IMR-90 (cell line): Measurements from ENCODE around the gene CLK2. TPM values are rescaled to one million over a fixed set of nuclear protein-coding genes. Genes with fewer than 3 reads are reported as not detected.

Experiments used
- ATAC-seq: fragments of 200-7000 bp; cut with Tn5 transposase; 2 replicates; pipeline ENCODE4 v1.9.1; 2020; ENCODE audit warnings: low read depth, mild to moderate bottlenecking, moderate library complexity
- BruUV-seq: library from RNA; stranded (reverse); fragments of 400-500 nt; replicated peaks from 2 replicates; lab custom pipeline; 2021; lab: Mats Ljungman, UMichigan
- CTCF ChIA-PET: fragments of 300-600 bp; formaldehyde crosslinking; extraction: SDS; loops from one replicate; lab custom pipeline; 2021; ENCODE audit warnings: antibody characterized with exemption; lab: Yijun Ruan, JAX
- POLR2A ChIA-PET: fragments of 300-600 bp; sonication (Branson Sonifier 250); formaldehyde crosslinking; loops from one replicate; lab custom pipeline; 2022; ENCODE audit warnings: antibody characterized with exemption; ENCODE audit not compliant: unreplicated experiment; lab: Charles Lee
- DNase-seq: peaks from one replicate; pipeline ENCODE4 v3.0.0; 2013
- H2AFZ ChIP-seq: replicated peaks from 2 replicates; pipeline ENCODE3; 2013; ENCODE audit warnings: low read length, mild to moderate bottlenecking; ENCODE audit not compliant: poor library complexity
- H2AK5ac ChIP-seq: 2 replicates; pipeline ENCODE4 v1.6.1; 2013; ENCODE audit warnings: low read depth, low read length, inconsistent platforms
- H2AK9ac ChIP-seq: replicated peaks from 2 replicates; pipeline ENCODE3; 2013; ENCODE audit warnings: mild to moderate bottlenecking, low read depth, low read length, moderate library complexity; ENCODE audit not compliant: poor library complexity
- H2BK120ac ChIP-seq: 2 replicates; pipeline ENCODE4 v1.6.1; 2013; ENCODE audit warnings: low read depth, low read length, inconsistent platforms
- H2BK15ac ChIP-seq: 3 replicates; pipeline ENCODE4 v1.6.1; 2013; ENCODE audit warnings: low read depth, low read length, inconsistent platforms
- H2BK20ac ChIP-seq: 2 replicates; pipeline ENCODE4 v1.6.1; 2013; ENCODE audit warnings: low read depth, mild to moderate bottlenecking, inconsistent platforms, low read length, moderate library complexity
- H2BK5ac ChIP-seq: 2 replicates; pipeline ENCODE4 v1.6.1; 2013; ENCODE audit warnings: mild to moderate bottlenecking, low read depth, low read length, inconsistent platforms; ENCODE audit not compliant: poor library complexity, severe bottlenecking
- H3K14ac ChIP-seq: replicated peaks from 2 replicates; pipeline ENCODE4 v1.6.1; 2013; ENCODE audit warnings: low read depth, low read length, inconsistent platforms
- H3K18ac ChIP-seq: 2 replicates; pipeline ENCODE4 v1.6.1; 2013; ENCODE audit warnings: low read depth, low read length, control low read depth
- H3K23ac ChIP-seq: 2 replicates; pipeline ENCODE4 v1.6.1; 2013; ENCODE audit warnings: low read depth, low read length, inconsistent platforms
- H3K27ac ChIP-seq: 2 replicates; pipeline ENCODE4 v1.5.1; 2013; ENCODE audit warnings: mild to moderate bottlenecking, control low read depth, low read length; ENCODE audit not compliant: insufficient read depth
- H3K27me3 ChIP-seq: 2 replicates; pipeline ENCODE4 v1.6.1; 2013; ENCODE audit warnings: low read length; ENCODE audit not compliant: control insufficient read depth, insufficient read depth
- H3K36me3 ChIP-seq: 2 replicates; pipeline ENCODE4 v1.6.1; 2013; ENCODE audit warnings: low read length, mixed read lengths; ENCODE audit not compliant: control insufficient read depth, insufficient read depth
- H3K4ac ChIP-seq: 2 replicates; pipeline ENCODE4 v1.6.1; 2013; ENCODE audit warnings: low read depth, low read length, inconsistent platforms
- H3K4me1 ChIP-seq: 2 replicates; pipeline ENCODE4 v1.6.1; 2013; ENCODE audit warnings: low read length, mixed read lengths; ENCODE audit not compliant: control insufficient read depth, insufficient read depth
- H3K4me2 ChIP-seq: 2 replicates; pipeline ENCODE4 v1.6.1; 2013; ENCODE audit warnings: low read depth, mild to moderate bottlenecking, control low read depth, low read length, moderate library complexity
- H3K4me3 ChIP-seq: 2 replicates; pipeline ENCODE4 v1.5.1; 2013; ENCODE audit warnings: low read depth, mild to moderate bottlenecking, control low read depth, low read length, moderate library complexity; ENCODE audit not compliant: insufficient read depth
- H3K56ac ChIP-seq: 2 replicates; pipeline ENCODE4 v1.6.1; 2013; ENCODE audit warnings: low read length, inconsistent platforms; ENCODE audit not compliant: insufficient read depth; ENCODE audit errors: extremely low read depth
- H3K79me1 ChIP-seq, 2 experiments: 2 replicates each; pipeline ENCODE4 v1.6.1; 2013; ENCODE audit warnings: low read length in 2 of 2, inconsistent platforms in 1 of 2, low read depth in 1 of 2
- H3K9ac ChIP-seq: 2 replicates; pipeline ENCODE4 v1.6.1; 2013; ENCODE audit warnings: low read depth, low read length, control low read depth
- H3K9me1 ChIP-seq: 2 replicates; pipeline ENCODE4 v1.6.1; 2013; ENCODE audit warnings: low read length, inconsistent platforms; ENCODE audit not compliant: insufficient read depth
- H3K9me3 ChIP-seq: 2 replicates; pipeline ENCODE4 v1.6.1; 2013; ENCODE audit warnings: low read length; ENCODE audit not compliant: control insufficient read depth, insufficient read depth
- H4K20me1 ChIP-seq: 2 replicates; pipeline ENCODE4 v1.6.1; 2013; ENCODE audit warnings: low read length, inconsistent platforms; ENCODE audit not compliant: insufficient read depth
- H4K5ac ChIP-seq: 2 replicates; pipeline ENCODE4 v1.6.1; 2013; ENCODE audit warnings: mild to moderate bottlenecking, low read depth, low read length, control low read depth
- H4K8ac ChIP-seq, 2 experiments: 2 replicates each; pipeline ENCODE4 v1.6.1; 2013; ENCODE audit warnings: low read depth in 2 of 2, low read length in 2 of 2, control low read depth in 1 of 2, inconsistent platforms in 1 of 2
- H4K91ac ChIP-seq: 2 replicates; pipeline ENCODE4 v1.6.1; 2013; ENCODE audit warnings: low read depth, low read length, inconsistent platforms; ENCODE audit not compliant: insufficient read depth
- BHLHE40 ChIP-seq: fragments of 150-350 bp; IDR thresholded peaks from 2 replicates; pipeline ENCODE4 v1.6.1; 2016; ENCODE audit warnings: mild to moderate bottlenecking, low read depth, low read length
- FOS ChIP-seq: fragments of 150-350 bp; IDR thresholded peaks from 2 replicates; pipeline ENCODE4 v1.6.1; 2016; ENCODE audit warnings: low read depth, low read length
- NFE2L2 ChIP-seq: fragments of 150-350 bp; IDR thresholded peaks from 2 replicates; pipeline ENCODE4 v1.6.1; 2016; ENCODE audit warnings: low read depth, mild to moderate bottlenecking, low read length
- WGBS, 2 experiments: methylation state at CpG; one replicate each; pipeline versions ENCODE4 v1.1.5 to v1.1.7; 2013; ENCODE audit warnings: missing lambda C conversion rate in 2 of 2; ENCODE audit not compliant: insufficient read length in 1 of 2; ENCODE audit errors: extremely low coverage in 2 of 2; 5-methylcytosine and 5-hydroxymethylcytosine counted together
- dilution Hi-C: fragments of 300-500 bp; cut with HindIII; formaldehyde crosslinking; loops from one replicate; pipeline ENCODE4 v1.14.3; 2018; ENCODE audit warnings: low sequenced_read_pairs; ENCODE audit not compliant: unreplicated experiment
- in situ Hi-C: fragments of 300-500 bp; cut with MboI; formaldehyde crosslinking; loops from 3 replicates; pipeline ENCODE4 v1.14.3; 2019; ENCODE audit warnings: low sequenced_read_pairs, inconsistent platforms, mixed read lengths
- intact Hi-C: fragments of 100-400 bp; cut with micrococcal nuclease; formaldehyde crosslinking; loops from 2 replicates; pipeline ENCODE4 v1.10.0; 2022
- polyA plus RNA-seq, 3 experiments: library from polyadenylated mRNA; depleted of rRNA; stranded (reverse); fragments of >200 nt; gene quantifications; 2 replicates each; pipeline ENCODE4 v1.2.3, GENCODE V29; 2012; ENCODE audit warnings: low replicate concordance in 1 of 3
- total RNA-seq: library from RNA; depleted of rRNA; stranded (reverse); fragments of >200 nt; gene quantifications from 2 replicates; pipeline ENCODE4 v1.2.3, GENCODE V29; 2012
- TF ChIP-seq, protein P1 (sequence below): fragments of 150-350 bp; IDR thresholded peaks from 2 replicates; pipeline ENCODE4 v1.6.1; 2017; ENCODE audit warnings: mild to moderate bottlenecking, antibody characterized with exemption, low read length, low read depth
- TF ChIP-seq, protein P2 (sequence below): fragments of 150-350 bp; IDR thresholded peaks from 2 replicates; pipeline ENCODE4 v1.6.1; 2016; ENCODE audit warnings: low read depth, mild to moderate bottlenecking, low read length, moderate library complexity, borderline replicate concordance

Gene CLK2
- total and polyA plus RNA-seq, 2 of the 4 experiments (the other 2 are of a cell fraction) = 19.7 to 61.2 TPM

DNA sequence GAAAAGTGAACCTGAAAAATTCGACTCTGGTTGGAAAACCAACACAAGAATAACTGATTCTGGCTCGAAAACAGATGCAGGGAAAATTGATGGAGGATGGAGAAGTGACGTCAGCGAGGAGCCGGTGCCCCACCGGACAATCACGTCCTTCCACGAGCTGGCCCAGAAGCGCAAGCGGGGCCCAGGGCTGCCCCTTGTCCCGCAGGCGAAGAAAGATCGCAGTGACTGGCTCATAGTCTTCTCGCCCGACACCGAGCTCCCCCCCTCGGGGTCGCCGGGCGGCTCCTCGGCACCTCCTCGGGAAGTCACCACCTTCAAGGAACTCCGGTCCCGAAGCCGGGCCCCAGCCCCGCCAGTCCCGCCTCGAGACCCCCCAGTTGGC, 49.3 kb upstream of the CLK2 start:
- Histone ChIP-seq H3K27me3 (no peaks in the 10 kb centered on the region), H3K14ac (0 out of 2 replicates have a peak overlapping the region, but pooled peaks have one; percentile 69), H3K79me1 (peaks cover 9 to 60% of the 10 kb centered on the region in 2 experiments), H3K4me2 (peak overlapping the region; percentile 91), H3K4ac (no peak overlapping the region; the same call in 1 of the 2 replicates), H4K91ac (no peak overlapping the region), H2AK9ac (peak overlapping the region; percentile 43), H3K9me1 (peaks cover 16% of the 10 kb centered on the region; the same call in 1 of the 2 replicates), H4K20me1 (peaks cover 20% of the 10 kb centered on the region), H2BK20ac (no peak overlapping the region), H2BK5ac (peak overlapping the region; percentile 47), H3K56ac (no peak overlapping the region), H3K4me1 (peaks cover 18% of the 10 kb centered on the region; the same call in 1 of the 2 replicates), H3K9me3 (no peaks in the 10 kb centered on the region), H3K18ac (no peak overlapping the region), H2AK5ac (no peak overlapping the region), H2BK120ac (no peak overlapping the region), H4K8ac (peak overlapping the region; percentile 29 to 54; a peak in 2 of 4 replicates), H2AFZ (peak overlapping the region; percentile 88), H3K9ac (peak overlapping the region; percentile 73), H3K23ac (peak overlapping the region; percentile 89), H3K36me3 (peaks cover 20% of the 10 kb centered on the region), H3K4me3 (peak overlapping the region; percentile 58), H2BK15ac (no peak overlapping the region), H3K27ac (peak overlapping the region; percentile 63), H4K5ac (peak overlapping the region; percentile 47)
- ChIA-PET CTCF (interaction anchor here (1.2 kb wide), 1 partner anchor 72 kb away, joined by 6 read pairs; no protein-coding TSS in a partner anchor), POLR2A (no interaction called here)
- WGBS, 2 experiments = 0% methylated on average over 16 of the region's 28 CpGs; no CpG with 5 or more reads in 1 of the 2 experiments
- ATAC-seq (no peak), DNase-seq (peak; percentile 39)
- dilution Hi-C loops = no loop called here
- intact Hi-C loops = loop anchor here (2.0 to 10.0 kb wide), 4 partner anchors 50 to 325 kb away; partner anchors contain the start of genes CLK2, MTX1 and THBS3
- TF ChIP-seq BHLHE40 = no peak
- TF ChIP-seq FOS = no peak
- TF ChIP-seq, protein P1, sequence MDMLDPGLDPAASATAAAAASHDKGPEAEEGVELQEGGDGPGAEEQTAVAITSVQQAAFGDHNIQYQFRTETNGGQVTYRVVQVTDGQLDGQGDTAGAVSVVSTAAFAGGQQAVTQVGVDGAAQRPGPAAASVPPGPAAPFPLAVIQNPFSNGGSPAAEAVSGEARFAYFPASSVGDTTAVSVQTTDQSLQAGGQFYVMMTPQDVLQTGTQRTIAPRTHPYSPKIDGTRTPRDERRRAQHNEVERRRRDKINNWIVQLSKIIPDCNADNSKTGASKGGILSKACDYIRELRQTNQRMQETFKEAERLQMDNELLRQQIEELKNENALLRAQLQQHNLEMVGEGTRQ = no peak
- TF ChIP-seq NFE2L2 = no peak
- TF ChIP-seq, protein P2, sequence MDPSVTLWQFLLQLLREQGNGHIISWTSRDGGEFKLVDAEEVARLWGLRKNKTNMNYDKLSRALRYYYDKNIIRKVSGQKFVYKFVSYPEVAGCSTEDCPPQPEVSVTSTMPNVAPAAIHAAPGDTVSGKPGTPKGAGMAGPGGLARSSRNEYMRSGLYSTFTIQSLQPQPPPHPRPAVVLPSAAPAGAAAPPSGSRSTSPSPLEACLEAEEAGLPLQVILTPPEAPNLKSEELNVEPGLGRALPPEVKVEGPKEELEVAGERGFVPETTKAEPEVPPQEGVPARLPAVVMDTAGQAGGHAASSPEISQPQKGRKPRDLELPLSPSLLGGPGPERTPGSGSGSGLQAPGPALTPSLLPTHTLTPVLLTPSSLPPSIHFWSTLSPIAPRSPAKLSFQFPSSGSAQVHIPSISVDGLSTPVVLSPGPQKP = no peak
- in situ Hi-C loops = no loop called here
- BruUV-seq = no TSS peak
